ENCODE measurements around the gene TNFRSF1B. TPM values are rescaled to one million over a fixed set of nuclear protein-coding genes. Genes with fewer than 3 reads are reported as not detected.
A peak's percentile ranks its signal among the peaks of the same experiment; 100 is the strongest.

TNFRSF1B gene
- total RNA-seq, 1 donor from 2014 or later = 139 TPM

DNA sequence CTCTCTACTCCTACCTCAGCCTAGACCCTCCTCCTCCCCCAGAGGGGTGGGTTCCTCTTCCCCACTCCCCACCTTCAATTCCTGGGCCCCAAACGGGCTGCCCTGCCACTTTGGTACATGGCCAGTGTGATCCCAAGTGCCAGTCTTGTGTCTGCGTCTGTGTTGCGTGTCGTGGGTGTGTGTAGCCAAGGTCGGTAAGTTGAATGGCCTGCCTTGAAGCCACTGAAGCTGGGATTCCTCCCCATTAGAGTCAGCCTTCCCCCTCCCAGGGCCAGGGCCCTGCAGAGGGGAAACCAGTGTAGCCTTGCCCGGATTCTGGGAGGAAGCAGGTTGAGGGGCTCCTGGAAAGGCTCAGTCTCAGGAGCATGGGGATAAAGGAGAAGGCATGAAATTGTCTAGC lies 41.5 kb downstream of the TNFRSF1B start:
- no peaks in the 10 kb centered on the region for H3K4me1 ChIP-seq
- H3K4me3 ChIP-seq = no peak overlapping the region
- H3K9me3 ChIP-seq = no peaks in the 10 kb centered on the region
- TF ChIP-seq, protein P1, sequence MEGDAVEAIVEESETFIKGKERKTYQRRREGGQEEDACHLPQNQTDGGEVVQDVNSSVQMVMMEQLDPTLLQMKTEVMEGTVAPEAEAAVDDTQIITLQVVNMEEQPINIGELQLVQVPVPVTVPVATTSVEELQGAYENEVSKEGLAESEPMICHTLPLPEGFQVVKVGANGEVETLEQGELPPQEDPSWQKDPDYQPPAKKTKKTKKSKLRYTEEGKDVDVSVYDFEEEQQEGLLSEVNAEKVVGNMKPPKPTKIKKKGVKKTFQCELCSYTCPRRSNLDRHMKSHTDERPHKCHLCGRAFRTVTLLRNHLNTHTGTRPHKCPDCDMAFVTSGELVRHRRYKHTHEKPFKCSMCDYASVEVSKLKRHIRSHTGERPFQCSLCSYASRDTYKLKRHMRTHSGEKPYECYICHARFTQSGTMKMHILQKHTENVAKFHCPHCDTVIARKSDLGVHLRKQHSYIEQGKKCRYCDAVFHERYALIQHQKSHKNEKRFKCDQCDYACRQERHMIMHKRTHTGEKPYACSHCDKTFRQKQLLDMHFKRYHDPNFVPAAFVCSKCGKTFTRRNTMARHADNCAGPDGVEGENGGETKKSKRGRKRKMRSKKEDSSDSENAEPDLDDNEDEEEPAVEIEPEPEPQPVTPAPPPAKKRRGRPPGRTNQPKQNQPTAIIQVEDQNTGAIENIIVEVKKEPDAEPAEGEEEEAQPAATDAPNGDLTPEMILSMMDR (IDR thresholded peaks at IDR 0.05) = no peak
- no peak overlapping the region for H3K27ac ChIP-seq
- peaks cover 0 to 6% of the 10 kb centered on the region in 2 donors for H3K36me3 ChIP-seq
- H3K27me3 ChIP-seq = no peaks in the 10 kb centered on the region
- intact Hi-C loops (cut with DNase I) = no loop called here
- no peak for DNase-seq (ENCODE audit: low spot score in 2 of 2)

DNA sequence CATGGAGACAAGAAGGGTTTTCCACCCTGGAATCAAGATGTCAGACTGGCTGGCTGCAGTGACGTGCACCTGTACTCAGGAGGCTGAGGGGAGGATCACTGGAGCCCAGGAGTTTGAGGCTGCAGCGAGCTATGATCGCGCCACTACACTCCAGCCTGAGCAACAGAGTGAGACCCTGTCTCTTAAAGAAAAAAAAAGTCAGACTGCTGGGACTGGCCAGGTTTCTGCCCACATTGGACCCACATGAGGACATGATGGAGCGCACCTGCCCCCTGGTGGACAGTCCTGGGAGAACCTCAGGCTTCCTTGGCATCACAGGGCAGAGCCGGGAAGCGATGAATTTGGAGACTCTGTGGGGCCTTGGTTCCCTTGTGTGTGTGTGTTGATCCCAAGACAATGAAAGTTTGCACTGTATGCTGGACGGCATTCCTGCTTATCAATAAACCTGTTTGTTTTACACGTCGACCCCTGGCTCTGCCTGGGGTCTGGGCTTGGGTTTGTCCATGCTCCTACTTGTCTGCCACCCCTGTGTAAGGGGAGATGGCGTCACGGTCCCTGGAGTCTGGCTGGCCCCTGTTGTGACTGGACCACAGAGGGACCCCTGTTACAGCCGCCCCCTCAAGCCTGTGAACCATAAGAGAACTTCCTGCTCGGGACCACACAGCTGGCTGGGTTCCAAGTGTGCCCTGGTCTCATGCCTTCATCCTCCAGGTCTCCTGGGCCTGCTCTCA lies 42.1 kb downstream of the TNFRSF1B start:
- intact Hi-C loops (cut with DNase I) = loop anchor here (1.0 kb wide), 2 partner anchors 85 to 371 kb away; no protein-coding TSS in a partner anchor
- Histone ChIP-seq H3K4me3 (no peak overlapping the region), H3K36me3 (peaks cover 0 to 6% of the 10 kb centered on the region in 2 donors), H3K27me3 (no peaks in the 10 kb centered on the region), H3K9me3 (no peaks in the 10 kb centered on the region), H3K4me1 (no peaks in the 10 kb centered on the region), H3K27ac (no peak overlapping the region)
- TF ChIP-seq, protein P1 (IDR thresholded peaks at IDR 0.05) = peak; percentile 82 to 95 (median 92)
- peak in 1 of 2 donors; percentile 91 for DNase-seq (ENCODE audit: low spot score in 2 of 2)

DNA sequence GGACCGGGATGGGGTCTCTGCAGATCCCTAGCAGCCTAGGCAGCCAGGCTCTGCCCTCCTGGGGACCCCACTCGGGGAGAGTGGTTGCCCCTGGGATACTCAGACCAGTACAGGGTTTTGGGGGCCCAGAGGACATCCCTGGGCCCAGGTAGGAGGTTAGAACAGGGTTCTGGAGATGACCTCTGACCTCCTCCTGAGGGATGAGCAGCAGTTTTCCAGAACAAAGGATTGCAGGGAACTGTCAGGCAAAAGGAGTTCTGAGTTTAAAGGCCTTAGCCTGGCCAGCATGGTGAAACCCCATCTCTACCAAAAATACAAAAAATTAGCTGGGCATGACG lies 42.7 kb downstream of the TNFRSF1B start:
- no peak overlapping the region for H3K4me3 ChIP-seq
- no peak for DNase-seq (ENCODE audit: low spot score in 2 of 2)
- TF ChIP-seq, protein P1 (IDR thresholded peaks at IDR 0.05) = no peak
- no peaks in the 10 kb centered on the region for H3K4me1 ChIP-seq
- H3K9me3 ChIP-seq = no peaks in the 10 kb centered on the region
- intact Hi-C loops (cut with DNase I) = loop anchor here (1.0 kb wide), 2 partner anchors 85 to 371 kb away; no protein-coding TSS in a partner anchor
- no peaks in the 10 kb centered on the region for H3K27me3 ChIP-seq
- peaks cover 0 to 6% of the 10 kb centered on the region in 2 donors for H3K36me3 ChIP-seq
- no peak overlapping the region for H3K27ac ChIP-seq

DNA sequence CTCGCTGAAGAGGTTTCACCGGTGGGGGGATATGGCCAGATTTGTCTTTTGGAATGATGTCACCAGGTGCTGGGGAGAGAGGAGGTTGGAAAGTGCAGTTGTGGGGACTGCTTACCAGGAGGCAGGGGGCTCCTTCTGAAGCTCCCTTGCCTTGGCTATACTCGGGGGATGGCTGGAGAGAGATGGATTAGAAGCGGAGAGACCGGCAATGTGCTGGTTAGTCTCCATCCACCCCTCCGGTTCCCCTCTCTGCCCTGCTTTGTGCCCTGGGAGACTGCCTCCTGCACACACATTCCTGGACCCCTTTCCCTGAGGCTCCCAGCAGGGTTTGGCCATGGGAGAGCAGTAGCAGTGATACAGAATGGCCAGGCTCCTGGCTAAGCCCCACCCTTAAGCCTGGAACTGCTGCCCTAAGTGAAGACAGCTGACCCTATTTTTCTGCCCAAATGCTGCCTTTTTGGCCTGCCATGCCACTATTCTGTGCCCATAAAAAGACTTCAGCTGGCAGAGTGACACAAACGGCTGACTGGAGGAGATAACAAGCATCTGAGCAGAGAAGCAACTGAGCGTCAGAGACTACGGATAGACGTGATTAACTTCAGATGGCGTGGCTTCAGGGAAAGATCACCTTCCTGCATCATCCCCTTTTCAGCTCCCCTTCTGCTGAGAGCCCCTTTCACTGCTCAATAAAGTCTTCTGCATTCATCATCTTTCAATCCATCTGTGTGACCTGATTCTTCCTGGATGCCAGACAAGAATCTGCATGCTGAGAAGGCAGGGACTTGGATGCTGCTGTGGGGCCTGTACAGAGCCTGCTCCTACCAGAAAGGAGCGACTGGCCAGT lies 48.5 kb downstream of the TNFRSF1B start:
- DNase-seq (ENCODE audit: low spot score in 2 of 2) = no peak
- Histone ChIP-seq H3K9me3 (peaks cover 0 to 7% of the 10 kb centered on the region in 2 donors), H3K4me3 (no peak overlapping the region), H3K4me1 (no peaks in the 10 kb centered on the region), H3K27me3 (no peaks in the 10 kb centered on the region), H3K27ac (no peak overlapping the region), H3K36me3 (no peaks in the 10 kb centered on the region)
- intact Hi-C loops (cut with DNase I) = no loop called here
- TF ChIP-seq, protein P1 (IDR thresholded peaks at IDR 0.05) = no peak

DNA sequence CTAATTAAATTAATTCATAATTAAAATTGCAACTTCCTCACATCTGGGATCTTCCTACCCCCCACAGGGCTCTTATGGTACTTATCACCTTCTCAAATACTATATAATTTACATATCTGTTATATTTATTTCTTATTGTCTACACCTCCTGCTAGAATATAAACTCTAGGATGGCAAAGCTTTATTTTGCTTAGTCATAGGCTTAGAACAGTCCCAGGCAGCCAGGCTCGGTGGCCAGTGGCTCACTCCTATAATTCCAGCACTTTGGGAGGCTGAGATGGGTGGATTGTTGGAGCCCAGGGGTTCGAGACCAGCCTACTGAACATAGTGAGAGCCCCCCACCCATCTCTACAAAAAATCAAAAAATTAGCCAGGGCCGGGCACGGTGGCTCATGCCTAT lies 53.0 kb downstream of the TNFRSF1B start:
- intact Hi-C loops (cut with DNase I) = no loop called here
- DNase-seq (ENCODE audit: low spot score in 2 of 2) = no peak
- Histone ChIP-seq H3K4me3 (no peak overlapping the region), H3K4me1 (no peaks in the 10 kb centered on the region), H3K9me3 (peaks cover 0 to 7% of the 10 kb centered on the region in 2 donors), H3K27ac (no peak overlapping the region), H3K36me3 (no peaks in the 10 kb centered on the region), H3K27me3 (no peaks in the 10 kb centered on the region)
- TF ChIP-seq, protein P1 (IDR thresholded peaks at IDR 0.05) = no peak

Data from ascending aorta (tissue), 2 donors.